Keratinocyte (primary cell): Measurements from ENCODE around the gene CHAF1A.

Experiments
- CTCF ChIP-seq, 3 experiments: IDR thresholded peaks in 1 of 3; conservative IDR thresholded peaks in 1 of 3; optimal IDR thresholded peaks in 1 of 3; 2 replicates in 2 of 3; 3 replicates in 1 of 3; pipeline versions ENCODE3 to v1.5.1; 2011; ENCODE audit warnings: low read length in 3 of 3, mild to moderate bottlenecking in 3 of 3, moderate library complexity in 2 of 3, control low read depth in 1 of 3, inconsistent platforms in 1 of 3; ENCODE audit not compliant: insufficient read depth in 2 of 3; ENCODE audit errors: extremely low read depth in 1 of 3
- EZH2 ChIP-seq: IDR thresholded peaks from one replicate; pipeline ENCODE4 v1.6.1; 2012; ENCODE audit warnings: inconsistent platforms, mild to moderate bottlenecking, low read length, moderate library complexity

DNA sequence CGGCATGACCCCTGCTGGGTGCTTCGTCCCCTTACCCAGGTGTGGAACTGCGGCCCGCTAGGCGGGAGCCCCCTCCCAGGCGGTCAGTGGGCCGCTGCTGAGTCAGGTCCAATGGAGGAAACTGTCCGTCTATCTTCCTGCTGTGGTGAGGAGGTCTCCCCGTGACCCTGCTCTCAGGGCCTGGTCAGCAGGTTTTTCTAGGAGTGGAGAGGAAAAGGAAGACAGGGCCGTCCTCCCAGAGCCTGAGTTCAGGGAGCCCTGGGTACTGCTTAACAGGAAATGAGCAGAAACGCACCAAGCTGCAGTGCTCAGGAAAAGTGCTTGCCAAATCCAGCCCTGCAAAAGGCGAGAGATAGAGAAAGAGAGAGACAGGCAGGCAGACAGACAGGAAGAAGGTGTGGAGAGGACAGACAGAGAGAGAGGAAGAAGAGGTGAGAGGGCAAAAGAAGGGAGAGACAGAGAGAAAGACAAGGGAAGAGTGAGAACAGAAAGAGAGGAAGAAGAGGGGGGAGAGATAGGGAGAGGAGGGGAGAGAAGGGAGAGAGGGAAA lies 12.3 kb upstream of the CHAF1A start:
- TF ChIP-seq CTCF (optimal IDR thresholded peaks at IDR 0.05 in 1 of 3, IDR thresholded peaks at IDR 0.05 in 1 of 3, conservative IDR thresholded peaks at IDR 0.05 in 1 of 3; ENCODE audit: extremely low read depth in 1 of 3, insufficient read depth in 2 of 3, low read length in 3 of 3) (no peak), EZH2 (no peak)
